Motor neuron (in vitro differentiated cells): ENCODE results near the gene PGBD4. TPM values are rescaled to one million over a fixed set of nuclear protein-coding genes. Genes with fewer than 3 reads are reported as not detected.

Experiments used
- ATAC-seq, 8 experiments: fragments of 200-7000 bp; cut with Tn5 transposase; replicated peaks in 6 of 8; 2 replicates each; pipeline ENCODE4 v1.8.0; 2021; ENCODE audit warnings: mild to moderate bottlenecking in 8 of 8, moderate library complexity in 8 of 8
- H3K27ac ChIP-seq, 2 donors: fragments of 250-450 bp; sonication (Bioruptor Pico); 2 replicates each; pipeline ENCODE4 v1.9.0; 2021; ENCODE audit warnings: antibody characterized with exemption in 2 of 2, mild to moderate bottlenecking in 2 of 2, moderate library complexity in 1 of 2
- H3K4me1 ChIP-seq, 2 donors: fragments of 250-450 bp; sonication (Bioruptor Pico); replicated peaks in 1 of 2; 2 replicates each; pipeline ENCODE4 v1.6.1; 2021; ENCODE audit warnings: antibody characterized with exemption in 2 of 2, mild to moderate bottlenecking in 2 of 2, moderate library complexity in 1 of 2
- H3K4me3 ChIP-seq, 5 donors: fragments of 250-450 bp; sonication (Bioruptor Pico); 2 replicates each; pipeline ENCODE4 v1.9.0; 2021; ENCODE audit warnings: antibody characterized with exemption in 5 of 5, mild to moderate bottlenecking in 5 of 5, moderate library complexity in 4 of 5
- WGBS, 10 experiments: fragments of 450-650 bp; shearing (Covaris generic); methylation state at CpG; one replicate each; pipeline ENCODE4 v1.0.0; 2022; 5-methylcytosine and 5-hydroxymethylcytosine counted together
- in situ Hi-C, 9 experiments: fragments of 400-800 bp; cut with MboI; loops; one replicate each; pipeline ENCODE4 v1.15.0; 2021; ENCODE audit warnings: low sequenced_read_pairs in 9 of 9, low pct_unique_long_range_greater_than_20kb in 2 of 9; ENCODE audit not compliant: unreplicated experiment in 9 of 9
- total RNA-seq, 8 experiments: library from RNA; unstranded; fragments of 300-600 nt; gene quantifications; 2 replicates each; pipeline versions ENCODE4 v1.2.3 to v1.2.4, GENCODE V29; 2022

PGBD4 gene
- total RNA-seq, result 1 to 10 TPM; 1.7 to 5.1 (median 3.2) TPM

DNA sequence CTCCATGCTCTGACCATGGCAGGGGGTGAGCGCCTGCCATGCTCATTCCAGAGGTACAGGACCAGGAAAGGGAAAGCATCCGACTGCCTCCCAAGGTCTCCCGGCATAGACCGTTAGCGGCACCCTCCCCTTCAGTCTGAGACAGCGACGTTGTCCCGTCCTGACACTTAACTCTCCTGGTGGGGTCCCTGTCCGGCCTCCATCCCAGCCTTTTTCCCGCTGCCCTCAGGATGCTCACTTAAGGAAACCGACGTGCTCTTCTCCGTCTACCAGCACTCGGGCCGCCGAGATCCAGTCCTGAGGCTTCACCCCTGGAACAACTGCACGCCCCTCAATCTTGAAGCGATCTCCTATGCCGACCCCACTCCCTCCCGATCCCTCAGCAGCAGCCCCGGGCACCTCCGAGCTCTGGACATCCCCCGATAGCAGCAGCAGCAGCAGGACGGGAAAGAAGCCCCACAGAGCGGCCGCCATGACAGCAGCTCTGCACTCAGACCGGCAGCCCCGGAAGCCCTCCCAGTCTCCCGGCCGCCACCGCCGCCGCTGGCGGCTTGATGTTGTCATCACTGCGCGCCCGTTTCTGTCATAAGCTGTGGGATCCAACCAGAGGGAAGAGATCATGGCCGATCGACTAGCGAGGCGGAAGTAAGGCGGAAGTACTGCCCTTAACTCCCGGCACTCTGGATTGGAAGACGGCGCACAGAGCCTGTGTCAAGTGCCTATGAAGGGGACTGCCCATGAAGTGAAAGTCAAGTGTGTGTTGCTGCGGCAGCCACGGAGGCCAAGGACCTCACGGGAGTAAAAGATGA is at the start of gene PGBD4, which contains the start of gene EMC7:
PGBD4 (plus strand) TSS at position 718 of the 809 bp plus-strand sequence. CDS start 449 bp downstream, outside the sequence.
EMC7 (minus strand) TSS at position 497 of the 809 bp plus-strand sequence; CDS start at position 474, 23 bp downstream.
- WGBS, 10 experiments, result 0 to 8% (median 0%) methylated on average over 1 to 13 of the region's 48 CpGs; no CpG with 5 or more reads in 2 of the 10 experiments
- H3K27ac ChIP-seq, result peak within 1 kb of the TSS; percentile 91 to 92
- peak within 1 kb of the TSS; percentile 64 to 99 (median 91) for H3K4me3 ChIP-seq
- in situ Hi-C loops, result loop anchor here in 6 of 9 experiments (10.0 to 25.0 kb wide), 4 partner anchors 111 to 261 kb away; partner anchors contain the start of genes KATNBL1 (in 5 of the 6), EMC4 (in 1 of the 6) and LPCAT4 (in 1 of the 6)
- ATAC-seq, result peak; percentile 96 to 100 (median 99)
- peaks cover 6 to 10% of the 10 kb centered on the region in 2 donors for H3K4me1 ChIP-seq

DNA sequence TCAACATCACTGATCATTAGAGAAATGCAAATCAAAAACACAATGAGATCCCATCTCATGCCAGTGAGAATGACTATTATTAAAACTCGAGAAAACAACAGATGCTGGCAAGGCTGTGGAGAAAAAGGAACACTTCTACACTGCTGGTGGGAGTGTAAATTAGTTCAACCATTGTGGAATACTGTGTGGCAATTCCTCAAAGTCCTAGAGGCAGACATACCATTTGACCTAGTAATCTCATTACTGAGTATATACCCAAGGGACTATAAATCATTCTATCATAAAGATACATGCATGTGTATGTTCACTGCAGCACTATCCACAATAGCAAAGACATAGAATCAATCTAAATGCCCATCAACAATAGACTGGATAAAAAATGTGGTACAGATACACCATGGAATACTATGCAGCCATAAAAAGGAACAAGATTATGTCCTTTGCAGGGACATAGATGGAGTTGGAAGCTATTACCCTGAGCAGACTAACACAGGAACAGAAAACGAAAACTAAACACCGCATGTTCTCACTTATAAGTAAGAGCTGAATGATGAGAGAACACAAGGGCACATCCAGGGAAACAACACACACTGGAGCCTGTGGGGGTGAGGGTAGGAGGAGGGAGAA is 47.7 kb upstream of the PGBD4 start:
- Histone ChIP-seq H3K27ac (no peak overlapping the region), H3K4me3 (no peak overlapping the region), H3K4me1 (no peaks in the 10 kb centered on the region)
- ATAC-seq, result no peak
- WGBS, 10 experiments, result 0 to 100% (median 74%) methylated on average over 1 to 3 of the region's 3 CpGs; no CpG with 5 or more reads in 2 of the 10 experiments
- in situ Hi-C loops, result loop anchor here in 1 of 9 experiments (25.0 kb wide), 1 partner anchor 533 kb away; the partner anchor contains the start of gene GOLGA8B

DNA sequence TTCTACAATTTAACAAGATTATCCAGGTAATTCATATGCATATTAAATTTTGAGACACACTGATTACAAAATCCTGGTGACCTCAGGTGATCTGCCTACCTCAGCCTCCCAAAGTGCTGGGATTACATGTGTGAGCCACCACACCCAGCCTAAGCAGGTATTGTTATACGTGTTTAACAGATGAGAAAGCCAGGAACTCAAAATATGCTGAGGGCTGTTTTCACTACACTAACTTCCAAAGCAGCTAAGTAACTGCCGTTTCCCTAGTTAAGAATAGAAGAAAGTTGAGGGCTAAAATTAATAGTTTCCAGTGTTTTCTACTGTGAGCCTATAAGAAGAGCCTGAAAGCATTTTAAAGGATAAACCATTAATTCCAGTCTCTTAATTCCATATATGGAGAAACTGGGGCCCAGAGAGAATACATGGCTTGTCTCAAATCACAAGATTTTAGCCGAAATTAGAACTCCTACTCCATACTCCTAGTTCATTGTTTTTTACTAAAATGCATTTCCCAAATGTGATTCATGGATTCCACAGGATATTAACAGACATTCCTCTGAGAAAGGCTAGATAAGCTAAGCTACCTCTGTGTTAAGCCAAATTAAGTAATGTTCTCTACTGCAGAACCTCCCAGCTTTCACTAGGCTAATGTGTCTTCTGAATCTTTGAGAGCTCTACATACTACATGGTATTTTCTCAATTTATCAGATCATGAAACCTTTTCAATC is 45.9 kb upstream of the PGBD4 start:
- H3K27ac ChIP-seq, result no peak overlapping the region
- in situ Hi-C loops, result loop anchor here in 1 of 9 experiments (25.0 kb wide), 1 partner anchor 531 kb away; the partner anchor contains the start of gene GOLGA8B
- 36 to 100% (median 81%) methylated on average over 2 to 3 of the region's 3 CpGs; no CpG with 5 or more reads in 1 of the 10 experiments for WGBS, 10 experiments
- no peaks in the 10 kb centered on the region for H3K4me1 ChIP-seq
- peak in 1 of 8 experiments; percentile 21 for ATAC-seq
- H3K4me3 ChIP-seq, result no peak overlapping the region

DNA sequence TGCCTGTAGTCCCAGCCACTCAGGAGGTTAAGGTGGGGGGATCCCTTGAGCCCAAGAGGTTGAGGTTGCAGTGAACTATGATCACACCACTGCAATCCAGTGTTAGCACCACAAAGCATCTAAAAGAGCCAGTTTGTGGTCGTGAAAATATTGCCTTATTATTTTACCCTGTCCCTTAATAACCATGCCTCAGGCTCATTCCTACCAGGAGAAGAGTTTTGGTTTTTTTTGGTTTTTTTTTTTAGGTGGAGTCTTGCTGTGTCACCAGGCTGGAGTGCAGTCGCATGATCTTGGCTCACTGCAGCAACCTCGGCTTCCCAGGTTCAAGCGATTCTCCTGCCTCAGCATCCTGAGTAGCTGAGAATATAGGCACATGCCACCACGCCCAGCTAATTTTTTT is 45.0 kb upstream of the PGBD4 start:
- WGBS, 10 experiments, result 0 to 100% (median 84%) methylated on average over 1 to 5 of the region's 5 CpGs; no CpG with 5 or more reads in 3 of the 10 experiments
- Histone ChIP-seq H3K27ac (no peak overlapping the region), H3K4me1 (no peaks in the 10 kb centered on the region), H3K4me3 (no peak overlapping the region)
- ATAC-seq, result peak in 1 of 8 experiments; percentile 17
- in situ Hi-C loops, result loop anchor here in 1 of 9 experiments (25.0 kb wide), 1 partner anchor 530 kb away; the partner anchor contains the start of gene GOLGA8B

DNA sequence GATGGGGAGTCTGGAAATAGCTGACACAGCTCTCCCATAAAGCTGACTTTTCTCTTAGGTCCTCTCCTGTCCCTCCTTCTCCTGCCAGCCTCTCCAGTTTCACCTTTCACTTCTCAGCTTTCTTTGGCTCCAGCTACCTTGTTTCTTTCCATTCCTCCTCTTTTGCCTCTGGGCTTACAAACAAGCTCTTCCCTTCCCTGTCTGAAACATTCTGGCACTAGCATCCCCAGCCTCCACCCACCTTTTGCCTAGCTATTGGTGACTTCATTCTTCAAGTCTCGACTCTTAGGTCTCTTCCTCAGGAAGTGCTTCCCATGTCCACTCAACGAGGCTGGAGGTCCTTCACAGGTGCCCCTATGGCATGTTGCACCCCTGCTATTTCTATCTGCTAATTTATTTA is 42.4 kb upstream of the PGBD4 start:
- WGBS, 10 experiments, result 0 to 82% (median 40%) methylated on average over 1 to 2 of the region's 2 CpGs
- no peaks in the 10 kb centered on the region for H3K4me1 ChIP-seq
- H3K27ac ChIP-seq, result no peak overlapping the region
- in situ Hi-C loops, result loop anchor here in 1 of 9 experiments (25.0 kb wide), 1 partner anchor 528 kb away; the partner anchor contains the start of gene GOLGA8B
- no peak overlapping the region for H3K4me3 ChIP-seq
- no peak for ATAC-seq

DNA sequence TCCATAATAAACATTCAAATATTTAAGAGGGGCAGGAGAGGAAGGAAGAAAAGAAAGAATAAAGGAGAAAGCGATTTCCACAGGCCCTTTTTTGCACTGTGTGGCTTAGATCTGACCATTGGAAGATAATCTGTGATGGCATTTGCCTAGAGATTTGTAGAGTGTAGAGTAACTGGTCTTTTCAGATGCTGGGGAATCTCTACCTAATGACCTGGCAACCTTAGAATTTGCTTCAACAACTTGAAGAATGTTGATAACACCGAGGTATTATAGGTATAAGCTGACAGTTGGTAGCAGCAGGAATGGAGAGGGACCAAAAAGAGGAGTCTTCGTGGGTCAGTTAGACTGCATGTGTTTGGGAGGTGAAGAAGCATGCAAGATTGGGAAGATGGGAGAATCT is 41.9 kb upstream of the PGBD4 start:
- in situ Hi-C loops, result loop anchor here in 1 of 9 experiments (25.0 kb wide), 1 partner anchor 527 kb away; the partner anchor contains the start of gene GOLGA8B
- 31 to 88% (median 59%) methylated on average over 1 to 3 of the region's 3 CpGs; no CpG with 5 or more reads in 3 of the 10 experiments for WGBS, 10 experiments
- H3K27ac ChIP-seq, result no peak overlapping the region
- no peak overlapping the region for H3K4me3 ChIP-seq
- H3K4me1 ChIP-seq, result no peaks in the 10 kb centered on the region
- ATAC-seq, result no peak

DNA sequence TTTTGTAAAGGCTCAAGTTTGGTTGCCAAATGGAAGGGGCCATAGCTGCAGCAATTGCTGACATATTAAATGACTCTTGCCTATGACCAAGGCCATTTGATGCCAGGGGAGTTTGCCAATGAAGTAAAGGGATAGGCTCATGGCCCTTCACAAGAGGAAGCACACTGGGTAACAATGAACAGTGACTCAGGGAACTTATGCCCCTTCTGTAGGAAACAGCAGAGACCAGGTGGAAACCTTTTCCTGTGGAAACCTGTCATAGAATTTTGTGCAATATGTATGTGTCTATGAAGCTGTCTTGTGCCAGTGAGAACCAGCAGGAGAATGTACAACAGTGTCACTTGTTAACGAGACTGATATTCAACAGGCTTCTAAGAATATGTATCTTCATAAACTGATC is 37.4 kb upstream of the PGBD4 start:
- H3K27ac ChIP-seq, result no peak overlapping the region
- H3K4me3 ChIP-seq, result no peak overlapping the region
- H3K4me1 ChIP-seq, result no peaks in the 10 kb centered on the region
- in situ Hi-C loops, result loop anchor here in 1 of 9 experiments (25.0 kb wide), 1 partner anchor 523 kb away; the partner anchor contains the start of gene GOLGA8B
- WGBS, 10 experiments, result 0% methylated on average over 1 of the region's 1 CpG; no CpG with 5 or more reads in 5 of the 10 experiments
- no peak for ATAC-seq

DNA sequence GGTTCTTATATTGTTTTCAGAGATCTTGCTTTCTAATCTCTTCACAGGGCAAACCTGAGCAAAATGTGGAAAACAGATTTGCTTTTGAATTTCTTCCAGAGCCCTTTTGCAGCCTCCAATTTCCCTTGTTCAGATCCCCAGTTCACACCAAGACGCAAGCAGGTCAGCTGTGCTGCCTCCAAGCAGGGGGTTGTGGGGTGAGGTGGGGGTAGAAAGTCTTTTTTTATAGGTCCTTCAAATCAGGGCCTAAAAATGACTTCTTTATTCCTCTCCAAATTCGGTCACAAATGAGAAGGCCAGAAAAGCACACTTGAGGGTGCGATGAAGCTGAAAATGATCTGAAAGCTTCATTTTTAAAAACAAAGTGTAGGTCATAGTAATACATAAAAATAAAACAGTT is 36.6 kb upstream of the PGBD4 start:
- 69 to 100% (median 83%) methylated on average over 2 to 3 of the region's 3 CpGs; no CpG with 5 or more reads in 1 of the 10 experiments for WGBS, 10 experiments
- no peak overlapping the region for H3K27ac ChIP-seq
- no peak for ATAC-seq

DNA sequence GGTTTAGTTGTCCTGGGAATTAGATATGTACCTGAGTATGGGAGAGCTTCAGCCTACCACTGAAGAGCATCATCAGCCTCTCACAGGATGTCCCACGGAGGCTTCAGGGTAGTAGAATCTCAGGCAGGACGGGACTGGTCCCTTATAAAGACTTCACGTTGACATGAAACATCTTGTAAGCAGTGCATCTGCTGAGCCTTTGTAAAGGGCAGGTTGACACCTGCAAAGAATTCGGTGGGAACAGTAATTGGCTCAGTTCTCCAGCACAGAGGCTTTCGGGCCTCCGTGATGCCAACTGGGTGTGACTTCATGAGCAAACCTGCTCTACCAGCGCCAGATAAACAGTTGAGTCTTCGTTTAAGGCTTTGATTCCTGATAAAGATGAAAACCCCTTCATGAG is 35.9 kb upstream of the PGBD4 start:
- H3K27ac ChIP-seq, result no peak overlapping the region
- no peak overlapping the region for H3K4me3 ChIP-seq
- 20 to 100% (median 82%) methylated on average over 1 to 6 of the region's 8 CpGs; no CpG with 5 or more reads in 2 of the 10 experiments for WGBS, 10 experiments
- H3K4me1 ChIP-seq, result no peaks in the 10 kb centered on the region
- in situ Hi-C loops, result loop anchor here in 1 of 9 experiments (25.0 kb wide), 1 partner anchor 521 kb away; the partner anchor contains the start of gene GOLGA8B
- ATAC-seq, result no peak

More for the DNA sequence above, 36.6 kb upstream of the PGBD4 start:
- Histone ChIP-seq H3K4me3 (no peak overlapping the region), H3K4me1 (no peaks in the 10 kb centered on the region)
- in situ Hi-C loops, result loop anchor here in 1 of 9 experiments (25.0 kb wide), 1 partner anchor 522 kb away; the partner anchor contains the start of gene GOLGA8B

DNA sequence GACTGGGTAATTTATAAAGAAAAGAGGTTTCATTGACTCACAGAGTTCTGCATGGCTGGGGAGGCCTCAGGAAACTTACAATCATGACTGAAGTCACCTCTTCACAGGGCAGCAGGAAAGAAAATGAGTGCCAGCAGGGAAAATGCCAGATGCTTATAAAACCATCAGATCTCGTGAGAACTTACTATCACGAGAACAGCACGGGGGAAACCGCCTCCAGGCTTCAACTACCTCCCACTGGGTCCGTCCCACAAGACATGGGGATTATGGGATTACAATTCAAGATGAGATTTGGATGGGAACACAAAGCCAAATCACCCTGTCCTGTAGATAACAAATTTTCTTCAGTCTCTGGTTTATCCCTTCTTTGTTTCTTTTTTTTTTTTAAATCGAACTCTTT is 31.9 kb upstream of the PGBD4 start:
- ATAC-seq, result no peak
- no peak overlapping the region for H3K27ac ChIP-seq
- H3K4me1 ChIP-seq, result no peaks in the 10 kb centered on the region
- WGBS, 10 experiments, result 40 to 85% (median 74%) methylated on average over 1 to 6 of the region's 6 CpGs
- in situ Hi-C loops, result loop anchor here in 1 of 9 experiments (25.0 kb wide), 1 partner anchor 517 kb away; the partner anchor contains the start of gene GOLGA8B
- no peak overlapping the region for H3K4me3 ChIP-seq

DNA sequence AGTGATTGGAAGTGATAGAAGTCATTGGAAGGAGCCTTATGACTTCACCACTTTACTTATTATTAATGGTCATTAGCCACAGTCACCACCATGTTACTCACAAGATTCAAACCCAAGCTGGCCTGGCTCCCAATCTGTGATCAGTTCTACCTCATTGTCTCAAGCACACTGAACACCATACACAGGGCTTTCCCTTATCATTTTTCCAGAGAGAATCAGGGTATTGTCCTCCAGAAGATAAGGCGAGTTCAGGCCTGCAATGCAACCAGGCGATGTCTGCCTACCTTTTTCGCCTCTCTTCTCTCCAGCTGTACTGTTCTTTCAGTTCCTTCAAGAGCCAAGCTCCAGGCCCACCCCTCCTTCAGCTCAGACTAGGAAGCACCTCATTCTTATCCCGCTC is 25.1 kb upstream of the PGBD4 start:
- Histone ChIP-seq H3K4me3 (no peak overlapping the region), H3K4me1 (no peaks in the 10 kb centered on the region), H3K27ac (no peak overlapping the region)
- ATAC-seq, result no peak
- in situ Hi-C loops, result loop anchor here in 3 of 9 experiments (25.0 kb wide), 3 partner anchors 261 to 836 kb away; partner anchors contain the start of genes GOLGA8B (in 1 of the 3), NOP10 (in 1 of the 3), NUTM1 (in 1 of the 3) and SLC12A6 (in 1 of the 3)
- 71 to 100% (median 82%) methylated on average over 1 to 4 of the region's 4 CpGs; no CpG with 5 or more reads in 5 of the 10 experiments for WGBS, 10 experiments

DNA sequence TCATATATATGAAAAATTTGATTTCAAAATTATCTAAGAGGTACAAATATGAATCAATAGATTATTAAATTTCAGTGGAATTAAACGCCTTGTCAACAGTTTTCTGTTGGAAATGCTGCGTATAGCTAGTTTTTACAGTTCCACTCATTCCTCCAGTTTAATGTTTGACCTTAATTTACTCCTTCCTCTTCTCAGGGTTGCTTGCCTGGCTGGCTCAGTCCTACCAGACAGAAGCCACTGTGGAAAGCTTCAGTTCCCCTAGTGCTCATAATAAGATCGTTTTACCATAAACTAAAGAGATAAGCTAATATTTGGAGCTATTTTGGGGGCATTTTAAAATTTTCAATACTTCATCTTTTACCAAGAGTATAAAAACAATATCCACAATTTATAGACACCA is 23.0 kb upstream of the PGBD4 start:
- no peak overlapping the region for H3K27ac ChIP-seq
- WGBS, 10 experiments, result 67 to 100% (median 82%) methylated on average over 1 to 3 of the region's 3 CpGs
- H3K4me3 ChIP-seq, result no peak overlapping the region
- in situ Hi-C loops, result loop anchor here in 3 of 9 experiments (25.0 kb wide), 3 partner anchors 258 to 833 kb away; partner anchors contain the start of genes GOLGA8B (in 1 of the 3), NOP10 (in 1 of the 3), NUTM1 (in 1 of the 3) and SLC12A6 (in 1 of the 3)
- no peaks in the 10 kb centered on the region for H3K4me1 ChIP-seq
- no peak for ATAC-seq
